GM18508 (cell line): ENCODE measurements around the gene SNED1.

ENCODE experiments used
- ATAC-seq: cut with Tn5 transposase; IDR thresholded peaks from one replicate; pipeline ENCODE4 v1.9.1; 2021; ENCODE audit warnings: moderate number of reproducible peaks; ENCODE audit not compliant: insufficient read depth, unreplicated experiment

SNED1 gene

DNA sequence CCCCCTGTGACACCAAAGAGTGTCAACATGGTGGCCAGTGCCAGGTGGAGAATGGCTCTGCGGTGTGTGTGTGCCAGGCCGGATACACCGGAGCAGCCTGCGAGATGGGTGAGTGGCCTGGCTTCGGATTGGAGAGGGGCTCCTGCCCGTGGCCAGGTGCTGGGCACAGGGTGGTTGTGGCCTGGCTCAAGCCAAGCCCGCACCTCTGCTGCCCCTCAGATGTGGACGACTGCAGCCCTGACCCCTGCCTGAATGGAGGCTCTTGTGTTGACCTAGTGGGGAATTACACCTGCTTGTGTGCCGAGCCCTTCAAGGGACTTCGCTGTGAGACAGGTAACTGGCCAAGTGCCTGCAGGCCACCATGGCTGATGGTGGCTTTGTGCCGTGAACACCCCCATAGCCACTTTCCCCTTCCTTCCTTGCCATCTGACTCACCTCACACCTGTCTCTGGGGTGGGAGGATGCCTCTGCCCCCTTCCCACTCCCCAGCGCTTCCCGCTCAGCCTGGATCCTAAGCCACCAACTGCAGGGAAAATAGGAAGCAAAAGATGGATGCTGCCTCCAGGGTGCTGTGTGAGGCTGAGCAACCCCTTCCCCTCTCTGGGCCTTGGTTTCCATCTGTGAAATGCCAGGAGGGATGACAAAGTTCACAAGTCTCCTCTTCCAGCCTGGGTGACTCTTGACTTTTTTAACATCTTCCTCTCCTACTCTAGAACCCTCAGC lies 41.8 kb downstream of the SNED1 start:
- no peak for ATAC-seq

- ATAC-seq: peak; percentile 74
Measured at GRCh38 chr2:241041589-241042158, 43.3 kb downstream of the SNED1 start.

- ATAC-seq: no peak
Measured at GRCh38 chr2:241043581-241043980, 45.2 kb downstream of the SNED1 start.

DNA sequence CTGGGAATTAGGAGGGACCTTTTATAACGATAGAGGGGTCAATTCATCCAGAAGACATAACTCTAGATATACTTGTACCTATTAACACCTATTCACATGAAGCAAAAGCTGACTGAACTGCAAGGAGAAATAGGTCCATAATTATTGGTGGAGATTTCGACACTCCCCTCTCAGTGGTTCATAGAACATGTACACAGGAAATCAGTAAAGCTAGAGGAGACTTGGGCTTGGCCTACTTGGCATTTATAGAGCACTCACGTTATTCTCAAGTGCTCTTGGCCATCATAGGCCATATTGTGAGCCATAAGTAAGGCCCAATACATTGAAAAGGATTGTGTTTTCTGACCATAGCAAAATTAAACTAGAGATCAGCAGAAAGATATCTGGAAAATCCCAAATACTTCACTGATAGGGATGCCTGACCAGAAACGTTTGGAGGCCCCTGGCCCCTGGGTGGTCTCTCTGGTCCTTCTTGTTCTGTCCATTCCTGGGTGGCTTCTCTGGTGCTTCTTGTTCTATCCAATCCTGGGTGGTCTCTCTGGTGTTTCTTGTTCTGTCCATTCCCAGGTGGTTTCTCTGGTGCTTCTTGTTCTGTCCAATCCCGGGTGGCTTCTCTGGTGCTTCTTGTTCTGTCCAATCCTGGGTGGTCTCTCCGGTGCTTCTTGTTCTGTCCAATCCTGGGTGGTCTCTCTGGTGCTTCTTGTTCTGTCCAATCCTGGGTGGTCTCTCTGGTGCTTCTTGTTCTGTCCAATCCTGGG lies 49.0 kb downstream of the SNED1 start:
- ATAC-seq: no peak

- ATAC-seq: no peak
Measured at GRCh38 chr2:241048149-241048948, 49.9 kb downstream of the SNED1 start.

GRCh38 chr2:241048949-241049343 lies 50.5 kb downstream of the SNED1 start:
- no peak for ATAC-seq

GRCh38 chr2:241049739-241050623 lies 51.6 kb downstream of the SNED1 start:
- no peak for ATAC-seq

DNA sequence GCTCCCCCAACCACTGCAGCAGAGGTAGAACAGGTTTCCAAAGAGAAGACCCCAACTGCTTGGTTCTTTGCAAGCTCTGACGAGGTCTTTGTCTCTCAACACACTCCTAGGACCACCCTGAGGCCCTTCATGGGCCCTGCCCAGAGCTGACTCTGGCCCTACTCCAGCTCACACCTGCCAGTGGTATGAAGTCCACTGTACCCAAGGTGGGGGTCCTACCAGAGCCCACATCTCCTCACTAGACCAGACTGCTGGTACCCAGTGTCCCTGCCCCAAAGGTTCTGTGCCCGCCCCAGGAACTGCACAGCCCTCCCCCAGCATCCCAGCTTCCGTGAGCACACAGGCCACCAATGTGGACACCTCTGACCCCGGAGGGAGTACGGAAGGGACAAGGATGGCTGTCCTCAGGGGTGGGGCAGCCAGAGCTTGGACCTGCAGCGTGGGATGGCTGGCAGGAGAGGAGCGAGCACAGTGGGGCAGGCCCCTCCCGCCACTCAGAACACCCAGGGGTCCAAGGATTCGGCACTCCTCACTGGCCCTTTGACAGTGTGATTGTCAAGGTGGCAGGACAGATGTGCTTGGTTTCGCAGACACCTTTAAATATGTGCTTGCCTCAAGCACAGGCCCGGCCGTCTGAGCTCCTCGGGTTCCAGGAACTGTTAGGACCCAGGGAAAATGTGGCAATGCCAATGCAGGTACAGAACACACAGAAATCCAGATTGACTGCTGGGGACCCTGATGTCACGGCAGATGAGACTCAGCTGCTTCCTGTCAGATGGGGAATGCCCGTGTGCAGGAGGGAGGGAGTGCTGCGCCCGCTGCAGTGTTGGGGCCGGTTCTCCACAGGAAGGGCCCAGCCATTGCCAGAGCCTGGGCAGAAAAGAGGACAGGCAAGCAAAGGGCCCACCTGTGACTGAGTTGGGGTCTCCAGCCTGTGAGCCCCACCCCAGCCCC lies 52.5 kb downstream of the SNED1 start:
- ATAC-seq: no peak

DNA sequence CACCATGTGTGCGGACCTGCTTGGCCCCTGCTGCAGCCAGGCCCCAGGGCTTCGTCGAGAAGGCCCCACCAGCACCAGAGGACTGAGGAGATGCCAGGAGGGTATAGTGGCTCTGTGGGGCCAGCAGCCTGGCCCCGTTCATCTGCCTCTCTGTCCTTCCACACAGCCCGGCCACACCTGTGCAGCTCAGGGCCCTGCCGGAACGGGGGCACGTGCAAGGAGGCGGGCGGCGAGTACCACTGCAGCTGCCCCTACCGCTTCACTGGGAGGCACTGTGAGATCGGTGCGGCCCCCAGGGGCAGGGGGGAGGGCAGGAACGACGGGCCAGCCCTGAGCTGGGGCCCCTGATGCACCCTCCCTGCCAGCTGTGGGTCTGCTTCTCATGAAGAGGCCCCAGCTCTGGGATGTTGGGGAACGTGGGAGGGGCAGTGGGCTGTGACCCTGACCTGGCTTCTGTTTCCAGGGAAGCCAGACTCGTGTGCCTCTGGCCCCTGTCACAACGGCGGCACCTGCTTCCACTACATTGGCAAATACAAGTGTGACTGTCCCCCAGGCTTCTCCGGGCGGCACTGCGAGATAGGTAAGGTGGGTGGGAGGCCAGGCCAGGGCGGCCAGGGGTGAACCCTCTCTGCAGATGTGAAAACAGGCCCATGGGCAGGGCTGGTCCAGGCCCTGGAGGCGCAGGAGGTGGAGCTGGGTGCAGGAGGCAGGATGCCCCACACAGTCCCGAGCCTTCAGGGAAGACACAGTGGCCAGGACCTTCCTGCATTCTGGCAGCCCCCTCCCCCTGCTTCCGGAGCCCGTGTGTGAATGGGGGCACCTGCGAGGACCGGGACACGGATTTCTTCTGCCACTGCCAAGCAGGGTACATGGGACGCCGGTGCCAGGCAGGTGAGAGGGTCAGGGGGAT lies 53.4 kb downstream of the SNED1 start:
- no peak for ATAC-seq

DNA sequence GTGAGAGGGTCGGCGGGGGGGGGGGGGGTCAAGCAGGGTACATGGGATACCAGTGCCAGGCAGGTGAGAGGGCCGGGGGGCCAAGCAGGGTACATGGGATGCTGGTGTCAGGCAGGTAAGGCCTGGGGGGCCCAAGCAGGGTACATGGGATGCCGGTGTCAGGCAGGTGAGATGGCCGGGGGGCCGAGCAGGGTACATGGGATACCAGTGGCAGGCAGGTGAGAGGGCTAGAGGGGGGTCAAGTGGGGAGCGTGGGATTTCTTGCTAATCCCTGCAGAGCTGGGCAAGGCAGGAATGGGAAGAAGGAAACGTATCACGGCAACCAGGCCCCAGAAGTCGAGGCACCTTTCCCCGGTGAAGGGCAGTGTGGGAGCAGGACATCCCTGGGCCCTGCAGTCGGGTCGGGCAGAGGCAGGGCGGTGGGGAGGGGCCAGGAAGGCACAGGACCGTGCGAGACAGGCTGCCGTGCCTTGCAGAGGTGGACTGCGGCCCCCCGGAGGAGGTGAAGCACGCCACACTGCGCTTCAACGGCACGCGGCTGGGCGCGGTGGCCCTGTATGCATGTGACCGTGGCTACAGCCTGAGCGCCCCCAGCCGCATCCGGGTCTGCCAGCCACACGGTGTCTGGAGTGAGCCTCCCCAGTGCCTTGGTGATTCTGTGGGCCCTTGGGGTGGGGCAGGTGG lies 54.4 kb downstream of the SNED1 start:
- no peak for ATAC-seq

- ATAC-seq: no peak
Measured at GRCh38 chr2:241053576-241054251, 55.3 kb downstream of the SNED1 start.

DNA sequence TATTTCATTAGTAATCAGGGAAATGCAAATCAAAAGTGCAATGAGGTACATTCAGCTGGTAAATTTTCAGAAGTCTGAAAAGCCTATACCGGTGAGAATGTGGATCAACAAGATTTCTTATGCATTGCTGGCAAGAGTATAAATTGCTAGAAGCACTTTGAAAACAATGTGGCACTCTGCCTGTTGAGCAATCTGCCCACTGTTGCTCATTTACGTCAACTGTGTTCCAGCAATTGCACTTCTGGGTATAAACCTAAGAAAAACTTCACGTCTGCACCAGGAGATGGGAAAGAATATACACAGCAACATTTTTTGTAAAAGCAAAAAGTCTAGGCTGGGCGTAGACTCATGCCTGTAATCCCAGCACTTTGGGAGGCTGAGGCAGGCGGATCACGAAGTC lies 62.9 kb downstream of the SNED1 start:
- no peak for ATAC-seq

DNA sequence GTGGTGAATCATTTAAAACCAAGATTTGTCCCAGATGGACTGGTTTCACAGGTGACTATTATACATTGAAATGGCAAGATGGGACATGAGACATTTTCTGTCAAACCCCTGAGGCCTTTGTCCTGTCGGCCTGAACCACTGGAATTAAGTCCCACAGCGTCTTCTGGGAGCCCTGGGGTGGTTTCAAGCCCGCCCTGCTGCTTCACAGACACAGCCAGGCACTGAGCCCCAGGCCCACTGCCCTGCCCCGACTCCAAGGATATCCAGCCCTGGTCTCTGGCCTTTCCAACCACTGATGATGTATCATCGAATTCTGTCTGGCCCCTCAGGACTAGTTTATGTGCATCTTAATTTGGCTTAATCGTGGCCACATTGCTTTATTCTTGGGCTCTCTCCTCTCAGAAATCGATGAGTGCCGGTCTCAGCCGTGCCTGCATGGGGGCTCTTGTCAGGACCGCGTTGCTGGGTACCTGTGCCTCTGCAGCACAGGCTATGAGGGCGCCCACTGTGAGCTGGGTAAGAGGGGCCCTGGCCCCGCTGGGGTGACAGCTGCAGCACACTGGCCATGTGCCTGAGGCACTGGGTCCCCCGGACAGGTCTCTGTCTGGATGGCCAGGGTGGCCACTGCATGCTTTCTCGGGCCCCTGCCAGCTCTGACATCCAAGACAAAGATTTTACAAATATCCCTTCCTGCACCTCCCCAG lies 64.1 kb downstream of the SNED1 start:
- ATAC-seq: no peak

GRCh38 chr2:241063093-241063551 lies 64.7 kb downstream of the SNED1 start:
- ATAC-seq: no peak

GRCh38 chr2:241063587-241063986 lies 65.2 kb downstream of the SNED1 start:
- no peak for ATAC-seq
